GM10847 (cell line): ENCODE results near the gene OR12D3.

ENCODE experiments used
- POLR2A ChIP-seq: IDR thresholded peaks from 2 replicates; pipeline ENCODE4 v1.6.1; 2011; ENCODE audit not compliant: insufficient read length; ENCODE audit errors: extremely low read depth

Gene OR12D3

GRCh38 chr6:29375191-29375590 lies at the start of gene OR12D3:
OR12D3 (minus strand) TSS chr6:29375291; CDS start chr6:29375287, 4 bp downstream.
- TF ChIP-seq POLR2A = no peak

DNA sequence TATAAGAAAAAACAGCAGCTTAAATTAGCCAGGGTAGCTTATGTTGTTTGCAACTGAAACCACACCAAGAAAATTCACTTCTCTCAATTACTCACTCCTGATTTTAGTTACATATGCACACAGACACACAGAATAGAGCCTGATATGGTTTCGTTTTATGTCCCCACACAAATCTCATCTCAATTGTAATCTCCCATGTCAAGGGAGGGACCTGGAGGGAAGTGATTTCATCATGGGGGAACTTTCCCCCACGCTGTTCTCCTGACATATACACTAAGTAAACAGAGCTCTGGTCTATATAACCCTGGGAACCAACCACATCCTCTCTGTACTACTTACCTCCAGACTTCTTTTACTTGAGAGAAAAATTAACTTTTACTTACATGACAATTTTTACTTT lies 49.5 kb upstream of the OR12D3 start:
- TF ChIP-seq POLR2A = no peak

GRCh38 chr6:29424168-29424567 lies 49.1 kb upstream of the OR12D3 start:
- TF ChIP-seq POLR2A = no peak

- TF ChIP-seq POLR2A = no peak
Observed at GRCh38 chr6:29419516-29419915, 44.4 kb upstream of the OR12D3 start.

GRCh38 chr6:29414588-29414987 lies 39.5 kb upstream of the OR12D3 start, which contains the start of gene OR12D1:
OR12D1 (plus strand) TSS chr6:29414928.
- no peak for TF ChIP-seq POLR2A

- no peak for TF ChIP-seq POLR2A
Observed at GRCh38 chr6:29403801-29404200, 28.7 kb upstream of the OR12D3 start.

DNA sequence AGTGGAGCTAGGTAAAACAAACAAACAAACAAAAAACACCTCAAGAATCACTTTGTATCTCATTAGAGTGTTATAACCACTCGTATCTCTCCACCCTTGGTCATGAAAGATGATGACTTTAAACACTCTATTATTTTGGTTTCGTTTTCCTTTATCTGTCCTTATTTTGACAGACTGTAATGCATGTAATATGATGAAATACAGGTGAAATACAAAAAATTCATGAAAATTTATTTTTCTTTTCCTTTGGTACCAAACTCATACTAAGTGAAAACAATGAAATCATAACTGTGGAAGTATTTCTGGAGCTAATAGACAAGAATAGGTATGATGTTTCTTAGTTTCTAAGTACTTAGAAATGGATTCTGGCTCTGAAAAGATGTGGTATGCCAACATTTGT lies 24.4 kb upstream of the OR12D3 start:
- no peak for TF ChIP-seq POLR2A

DNA sequence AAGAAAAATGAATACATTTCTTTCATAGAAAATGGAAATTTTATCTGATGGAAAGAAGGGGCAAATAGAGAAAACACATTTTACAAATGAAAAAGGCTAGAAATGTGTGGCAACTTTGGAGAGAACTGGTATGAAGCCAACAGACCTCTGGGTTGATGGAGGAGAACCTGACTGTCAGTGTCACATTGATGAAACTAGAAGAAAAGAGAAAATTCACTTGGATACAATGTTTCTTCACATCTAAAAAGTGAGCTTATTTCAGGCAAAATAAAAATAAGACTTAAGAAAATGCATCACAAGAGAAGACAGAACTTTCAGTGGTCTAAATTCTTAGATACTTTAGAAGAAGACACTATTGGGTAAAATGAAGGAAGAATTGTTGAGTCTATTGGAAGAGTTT lies 20.2 kb upstream of the OR12D3 start, which contains the start of gene OR12D2:
TSS of gene OR12D2 (plus strand) at position 301 of the 400 bp plus-strand sequence. CDS start 1,069 bp downstream, outside the sequence.
- TF ChIP-seq POLR2A = no peak

GRCh38 chr6:29388533-29388932 lies 13.4 kb upstream of the OR12D3 start:
- TF ChIP-seq POLR2A = no peak

- no peak for TF ChIP-seq POLR2A
Observed at GRCh38 chr6:29376003-29376402, 912 bp upstream of the OR12D3 start.

- no peak for TF ChIP-seq POLR2A
Observed at GRCh38 chr6:29368765-29369164, 6.3 kb downstream of the OR12D3 start, which contains the start of gene OR5V1. OR5V1 (minus strand) TSS chr6:29368865; CDS start chr6:29356195, 12,670 bp downstream.

GRCh38 chr6:29355603-29356002 lies 19.5 kb downstream of the OR12D3 start:
- TF ChIP-seq POLR2A = no peak

DNA sequence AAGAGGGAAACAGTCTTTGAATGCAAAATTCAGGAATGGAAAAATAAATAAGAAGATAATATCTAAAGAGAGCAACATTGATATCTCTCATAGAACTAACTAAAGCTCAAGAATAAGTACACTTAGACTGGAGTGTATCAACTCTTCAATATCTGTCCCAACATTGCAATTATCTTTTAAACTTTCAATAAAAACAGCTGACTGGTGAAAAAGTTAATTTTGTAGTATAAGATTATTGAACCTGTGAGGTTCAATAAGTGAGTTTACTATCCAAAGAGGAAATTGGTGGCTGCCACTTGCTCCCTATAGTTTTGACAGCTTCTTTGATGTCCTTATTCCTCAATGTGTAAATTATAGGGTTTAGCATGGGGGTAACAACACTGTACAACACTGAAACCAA lies 20.1 kb downstream of the OR12D3 start:
- TF ChIP-seq POLR2A = no peak

DNA sequence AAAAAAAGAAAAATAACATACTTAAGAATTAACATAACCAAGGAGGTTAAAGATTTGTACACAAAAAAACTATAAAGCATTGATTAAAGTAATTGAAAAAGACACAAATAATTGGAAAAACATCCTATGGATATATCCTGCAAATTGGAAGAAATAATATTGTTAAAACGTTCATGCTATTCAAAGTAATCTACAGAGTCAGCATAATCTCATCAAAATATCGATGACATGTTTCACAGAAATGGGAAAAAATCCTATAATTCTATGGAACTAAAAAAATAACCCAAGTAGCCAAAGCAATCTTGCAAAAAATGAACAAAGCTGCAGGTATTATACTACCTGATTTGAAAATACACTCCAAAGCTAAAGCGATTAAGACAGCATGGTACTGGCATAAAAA lies 29.7 kb downstream of the OR12D3 start:
- TF ChIP-seq POLR2A = no peak

DNA sequence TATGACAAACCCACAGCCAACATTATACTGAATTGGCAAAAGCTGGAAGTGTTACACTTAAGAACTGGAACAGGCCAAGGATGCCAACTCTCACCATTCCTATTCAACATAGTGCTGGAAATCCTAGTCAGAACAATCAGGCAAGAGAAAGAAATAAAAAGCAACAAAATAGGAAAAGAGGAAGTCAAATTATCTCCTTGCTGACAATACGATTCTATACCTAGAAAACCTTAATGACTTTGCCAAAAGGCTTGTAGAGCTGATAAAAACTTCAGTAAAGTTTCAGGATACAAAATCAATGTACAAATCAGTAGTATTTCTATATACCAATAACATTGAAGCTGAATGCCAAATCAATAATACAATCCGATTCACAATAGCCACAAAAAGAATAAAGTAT lies 38.8 kb downstream of the OR12D3 start:
- TF ChIP-seq POLR2A = no peak

GRCh38 chr6:29332676-29333075 lies 42.4 kb downstream of the OR12D3 start:
- TF ChIP-seq POLR2A = no peak

GRCh38 chr6:29325777-29326176 lies 49.3 kb downstream of the OR12D3 start:
- no peak for TF ChIP-seq POLR2A
